IMR-90 (cell line): ENCODE results near the gene SH3RF3. TPM values are rescaled to one million over a fixed set of nuclear protein-coding genes. Genes with fewer than 3 reads are reported as not detected.

Experiments used
- ATAC-seq: fragments of 200-7000 bp; cut with Tn5 transposase; 2 replicates; pipeline ENCODE4 v1.9.1; 2020; ENCODE audit warnings: low read depth, mild to moderate bottlenecking, moderate library complexity
- BruUV-seq: library from RNA; stranded (reverse); fragments of 400-500 nt; replicated peaks from 2 replicates; lab custom pipeline; 2021; lab: Mats Ljungman, UMichigan
- CTCF ChIA-PET: fragments of 300-600 bp; formaldehyde crosslinking; extraction: SDS; loops from one replicate; lab custom pipeline; 2021; ENCODE audit warnings: antibody characterized with exemption; lab: Yijun Ruan, JAX
- POLR2A ChIA-PET: fragments of 300-600 bp; sonication (Branson Sonifier 250); formaldehyde crosslinking; loops from one replicate; lab custom pipeline; 2022; ENCODE audit warnings: antibody characterized with exemption; ENCODE audit not compliant: unreplicated experiment; lab: Charles Lee
- DNase-seq: peaks from one replicate; pipeline ENCODE4 v3.0.0; 2013
- H2AFZ ChIP-seq: replicated peaks from 2 replicates; pipeline ENCODE3; 2013; ENCODE audit warnings: low read length, mild to moderate bottlenecking; ENCODE audit not compliant: poor library complexity
- H2AK5ac ChIP-seq: 2 replicates; pipeline ENCODE4 v1.6.1; 2013; ENCODE audit warnings: low read depth, low read length, inconsistent platforms
- H2AK9ac ChIP-seq: replicated peaks from 2 replicates; pipeline ENCODE3; 2013; ENCODE audit warnings: mild to moderate bottlenecking, low read depth, low read length, moderate library complexity; ENCODE audit not compliant: poor library complexity
- H2BK120ac ChIP-seq: 2 replicates; pipeline ENCODE4 v1.6.1; 2013; ENCODE audit warnings: low read depth, low read length, inconsistent platforms
- H2BK15ac ChIP-seq: 3 replicates; pipeline ENCODE4 v1.6.1; 2013; ENCODE audit warnings: low read depth, low read length, inconsistent platforms
- H2BK20ac ChIP-seq: 2 replicates; pipeline ENCODE4 v1.6.1; 2013; ENCODE audit warnings: low read depth, mild to moderate bottlenecking, inconsistent platforms, low read length, moderate library complexity
- H2BK5ac ChIP-seq: 2 replicates; pipeline ENCODE4 v1.6.1; 2013; ENCODE audit warnings: mild to moderate bottlenecking, low read depth, low read length, inconsistent platforms; ENCODE audit not compliant: poor library complexity, severe bottlenecking
- H3K14ac ChIP-seq: replicated peaks from 2 replicates; pipeline ENCODE4 v1.6.1; 2013; ENCODE audit warnings: low read depth, low read length, inconsistent platforms
- H3K18ac ChIP-seq: 2 replicates; pipeline ENCODE4 v1.6.1; 2013; ENCODE audit warnings: low read depth, low read length, control low read depth
- H3K23ac ChIP-seq: 2 replicates; pipeline ENCODE4 v1.6.1; 2013; ENCODE audit warnings: low read depth, low read length, inconsistent platforms
- H3K27ac ChIP-seq: 2 replicates; pipeline ENCODE4 v1.5.1; 2013; ENCODE audit warnings: mild to moderate bottlenecking, control low read depth, low read length; ENCODE audit not compliant: insufficient read depth
- H3K27me3 ChIP-seq: 2 replicates; pipeline ENCODE4 v1.6.1; 2013; ENCODE audit warnings: low read length; ENCODE audit not compliant: control insufficient read depth, insufficient read depth
- H3K36me3 ChIP-seq: 2 replicates; pipeline ENCODE4 v1.6.1; 2013; ENCODE audit warnings: low read length, mixed read lengths; ENCODE audit not compliant: control insufficient read depth, insufficient read depth
- H3K4ac ChIP-seq: 2 replicates; pipeline ENCODE4 v1.6.1; 2013; ENCODE audit warnings: low read depth, low read length, inconsistent platforms
- H3K4me1 ChIP-seq: 2 replicates; pipeline ENCODE4 v1.6.1; 2013; ENCODE audit warnings: low read length, mixed read lengths; ENCODE audit not compliant: control insufficient read depth, insufficient read depth
- H3K4me2 ChIP-seq: 2 replicates; pipeline ENCODE4 v1.6.1; 2013; ENCODE audit warnings: low read depth, mild to moderate bottlenecking, control low read depth, low read length, moderate library complexity
- H3K4me3 ChIP-seq: 2 replicates; pipeline ENCODE4 v1.5.1; 2013; ENCODE audit warnings: low read depth, mild to moderate bottlenecking, control low read depth, low read length, moderate library complexity; ENCODE audit not compliant: insufficient read depth
- H3K56ac ChIP-seq: 2 replicates; pipeline ENCODE4 v1.6.1; 2013; ENCODE audit warnings: low read length, inconsistent platforms; ENCODE audit not compliant: insufficient read depth; ENCODE audit errors: extremely low read depth
- H3K79me1 ChIP-seq, 2 experiments: 2 replicates each; pipeline ENCODE4 v1.6.1; 2013; ENCODE audit warnings: low read length in 2 of 2, inconsistent platforms in 1 of 2, low read depth in 1 of 2
- H3K9ac ChIP-seq: 2 replicates; pipeline ENCODE4 v1.6.1; 2013; ENCODE audit warnings: low read depth, low read length, control low read depth
- H3K9me1 ChIP-seq: 2 replicates; pipeline ENCODE4 v1.6.1; 2013; ENCODE audit warnings: low read length, inconsistent platforms; ENCODE audit not compliant: insufficient read depth
- H3K9me3 ChIP-seq: 2 replicates; pipeline ENCODE4 v1.6.1; 2013; ENCODE audit warnings: low read length; ENCODE audit not compliant: control insufficient read depth, insufficient read depth
- H4K20me1 ChIP-seq: 2 replicates; pipeline ENCODE4 v1.6.1; 2013; ENCODE audit warnings: low read length, inconsistent platforms; ENCODE audit not compliant: insufficient read depth
- H4K5ac ChIP-seq: 2 replicates; pipeline ENCODE4 v1.6.1; 2013; ENCODE audit warnings: mild to moderate bottlenecking, low read depth, low read length, control low read depth
- H4K8ac ChIP-seq, 2 experiments: 2 replicates each; pipeline ENCODE4 v1.6.1; 2013; ENCODE audit warnings: low read depth in 2 of 2, low read length in 2 of 2, control low read depth in 1 of 2, inconsistent platforms in 1 of 2
- H4K91ac ChIP-seq: 2 replicates; pipeline ENCODE4 v1.6.1; 2013; ENCODE audit warnings: low read depth, low read length, inconsistent platforms; ENCODE audit not compliant: insufficient read depth
- BHLHE40 ChIP-seq: fragments of 150-350 bp; IDR thresholded peaks from 2 replicates; pipeline ENCODE4 v1.6.1; 2016; ENCODE audit warnings: mild to moderate bottlenecking, low read depth, low read length
- CHD1 ChIP-seq: IDR thresholded peaks from 2 replicates; pipeline ENCODE4 v1.6.1; 2012; ENCODE audit warnings: low read depth, low read length, improper control_type of control experiment
- FOS ChIP-seq: fragments of 150-350 bp; IDR thresholded peaks from 2 replicates; pipeline ENCODE4 v1.6.1; 2016; ENCODE audit warnings: low read depth, low read length
- NFE2L2 ChIP-seq: fragments of 150-350 bp; IDR thresholded peaks from 2 replicates; pipeline ENCODE4 v1.6.1; 2016; ENCODE audit warnings: low read depth, mild to moderate bottlenecking, low read length
- POLR2A ChIP-seq: IDR thresholded peaks from 2 replicates; pipeline ENCODE4 v1.6.1; 2012; ENCODE audit warnings: mild to moderate bottlenecking, low read depth, low read length
- RCOR1 ChIP-seq: IDR thresholded peaks from 2 replicates; pipeline ENCODE4 v1.6.1; 2012; ENCODE audit warnings: mild to moderate bottlenecking, low read length, improper control_type of control experiment; ENCODE audit not compliant: insufficient replicate concordance
- RFX5 ChIP-seq: IDR thresholded peaks from 2 replicates; pipeline ENCODE4 v1.8.0; 2012; ENCODE audit warnings: low read depth, mild to moderate bottlenecking, low read length, moderate library complexity
- SMC3 ChIP-seq: fragments of 150-350 bp; IDR thresholded peaks from 2 replicates; pipeline ENCODE4 v1.6.1; 2016; ENCODE audit warnings: low read depth, mild to moderate bottlenecking, antibody characterized with exemption, low read length, moderate library complexity
- WGBS, 2 experiments: methylation state at CpG; one replicate each; pipeline versions ENCODE4 v1.1.5 to v1.1.7; 2013; ENCODE audit warnings: missing lambda C conversion rate in 2 of 2; ENCODE audit not compliant: insufficient read length in 1 of 2; ENCODE audit errors: extremely low coverage in 2 of 2; 5-methylcytosine and 5-hydroxymethylcytosine counted together
- dilution Hi-C: fragments of 300-500 bp; cut with HindIII; formaldehyde crosslinking; loops from one replicate; pipeline ENCODE4 v1.14.3; 2018; ENCODE audit warnings: low sequenced_read_pairs; ENCODE audit not compliant: unreplicated experiment
- in situ Hi-C: fragments of 300-500 bp; cut with MboI; formaldehyde crosslinking; loops from 3 replicates; pipeline ENCODE4 v1.14.3; 2019; ENCODE audit warnings: low sequenced_read_pairs, inconsistent platforms, mixed read lengths
- intact Hi-C: fragments of 100-400 bp; cut with micrococcal nuclease; formaldehyde crosslinking; loops from 2 replicates; pipeline ENCODE4 v1.10.0; 2022
- polyA plus RNA-seq, 3 experiments: library from polyadenylated mRNA; depleted of rRNA; stranded (reverse); fragments of >200 nt; gene quantifications; 2 replicates each; pipeline ENCODE4 v1.2.3, GENCODE V29; 2012; ENCODE audit warnings: low replicate concordance in 1 of 3
- total RNA-seq: library from RNA; depleted of rRNA; stranded (reverse); fragments of >200 nt; gene quantifications from 2 replicates; pipeline ENCODE4 v1.2.3, GENCODE V29; 2012
- TF ChIP-seq, protein P1 (sequence below): fragments of 150-350 bp; IDR thresholded peaks from 2 replicates; pipeline ENCODE4 v1.6.1; 2017; ENCODE audit warnings: mild to moderate bottlenecking, antibody characterized with exemption, low read length, low read depth
- TF ChIP-seq, protein P2 (sequence below): conservative IDR thresholded peaks from 2 replicates; pipeline ENCODE4 v1.5.1; 2012; ENCODE audit warnings: mild to moderate bottlenecking, low read depth, low read length, improper control_type of control experiment

SH3RF3 gene
- total and polyA plus RNA-seq, 2 of the 4 experiments (the other 2 are of a cell fraction): 3.4 to 5.3 TPM

DNA sequence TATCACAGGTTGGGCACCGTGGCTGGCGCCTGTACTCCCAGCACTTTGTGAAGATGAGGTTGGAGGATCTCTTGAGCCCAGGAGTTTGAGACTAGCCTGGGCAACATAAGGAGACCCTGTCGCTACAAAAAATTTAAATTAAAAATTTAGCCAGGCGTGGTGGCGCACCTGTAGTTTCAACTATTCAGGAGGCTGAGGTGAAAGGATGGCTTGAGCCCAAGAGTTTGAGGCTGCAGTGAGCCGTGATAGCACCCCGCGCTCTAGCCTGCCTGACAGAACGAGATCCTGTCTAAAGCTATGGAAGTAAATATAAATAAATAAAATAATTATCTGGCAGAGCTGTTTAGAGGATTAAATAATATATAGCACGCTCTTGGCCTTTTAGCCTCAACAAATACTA is 1.4 kb upstream of the SH3RF3 start:
- CTCF ChIA-PET: interaction anchor here (0.7 to 1.8 kb wide), 5 partner anchors 38 to 403 kb away, joined by 3 to 4 read pairs (median 4); no protein-coding TSS in a partner anchor
- Histone ChIP-seq H2BK20ac (no peak overlapping the region), H3K23ac (no peak overlapping the region), H2AK9ac (no peak overlapping the region), H2BK5ac (no peak overlapping the region), H3K4ac (0 out of 2 replicates have a peak overlapping the region, but pooled peaks have one; percentile 13), H2BK15ac (no peak overlapping the region), H3K27me3 (peaks cover 7% of the 10 kb centered on the region), H3K4me3 (no peak overlapping the region), H3K27ac (no peak overlapping the region), H4K91ac (no peak overlapping the region), H3K56ac (no peak overlapping the region), H3K9ac (no peak overlapping the region), H3K14ac (no peak overlapping the region), H4K5ac (no peak overlapping the region), H3K18ac (no peak overlapping the region), H3K79me1 (peaks cover 0 to 48% of the 10 kb centered on the region in 2 experiments; a peak in 2 of 4 replicates), H3K9me1 (peaks cover 12% of the 10 kb centered on the region), H3K36me3 (no peaks in the 10 kb centered on the region), H2BK120ac (0 out of 2 replicates have a peak overlapping the region, but pooled peaks have one; percentile 12), H2AFZ (no peak overlapping the region), H2AK5ac (peak overlapping the region; percentile 53; the same call in 1 of the 2 replicates), H4K8ac (no peak overlapping the region), H3K4me1 (peaks cover 13% of the 10 kb centered on the region), H3K9me3 (0 out of 2 replicates have a peak, but pooled peaks cover 2% of the 10 kb centered on the region), H3K4me2 (no peak overlapping the region), H4K20me1 (peaks cover 38% of the 10 kb centered on the region)
- no peak for TF ChIP-seq CHD1
- no peak for TF ChIP-seq RCOR1
- no peak for TF ChIP-seq FOS
- TF ChIP-seq RFX5: no peak
- TF ChIP-seq, protein P1, sequence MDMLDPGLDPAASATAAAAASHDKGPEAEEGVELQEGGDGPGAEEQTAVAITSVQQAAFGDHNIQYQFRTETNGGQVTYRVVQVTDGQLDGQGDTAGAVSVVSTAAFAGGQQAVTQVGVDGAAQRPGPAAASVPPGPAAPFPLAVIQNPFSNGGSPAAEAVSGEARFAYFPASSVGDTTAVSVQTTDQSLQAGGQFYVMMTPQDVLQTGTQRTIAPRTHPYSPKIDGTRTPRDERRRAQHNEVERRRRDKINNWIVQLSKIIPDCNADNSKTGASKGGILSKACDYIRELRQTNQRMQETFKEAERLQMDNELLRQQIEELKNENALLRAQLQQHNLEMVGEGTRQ: no peak
- TF ChIP-seq BHLHE40: no peak
- no peak for TF ChIP-seq POLR2A
- TF ChIP-seq SMC3: no peak
- TF ChIP-seq NFE2L2: no peak
- TF ChIP-seq, protein P2, sequence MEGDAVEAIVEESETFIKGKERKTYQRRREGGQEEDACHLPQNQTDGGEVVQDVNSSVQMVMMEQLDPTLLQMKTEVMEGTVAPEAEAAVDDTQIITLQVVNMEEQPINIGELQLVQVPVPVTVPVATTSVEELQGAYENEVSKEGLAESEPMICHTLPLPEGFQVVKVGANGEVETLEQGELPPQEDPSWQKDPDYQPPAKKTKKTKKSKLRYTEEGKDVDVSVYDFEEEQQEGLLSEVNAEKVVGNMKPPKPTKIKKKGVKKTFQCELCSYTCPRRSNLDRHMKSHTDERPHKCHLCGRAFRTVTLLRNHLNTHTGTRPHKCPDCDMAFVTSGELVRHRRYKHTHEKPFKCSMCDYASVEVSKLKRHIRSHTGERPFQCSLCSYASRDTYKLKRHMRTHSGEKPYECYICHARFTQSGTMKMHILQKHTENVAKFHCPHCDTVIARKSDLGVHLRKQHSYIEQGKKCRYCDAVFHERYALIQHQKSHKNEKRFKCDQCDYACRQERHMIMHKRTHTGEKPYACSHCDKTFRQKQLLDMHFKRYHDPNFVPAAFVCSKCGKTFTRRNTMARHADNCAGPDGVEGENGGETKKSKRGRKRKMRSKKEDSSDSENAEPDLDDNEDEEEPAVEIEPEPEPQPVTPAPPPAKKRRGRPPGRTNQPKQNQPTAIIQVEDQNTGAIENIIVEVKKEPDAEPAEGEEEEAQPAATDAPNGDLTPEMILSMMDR: no peak
- in situ Hi-C loops: loop anchor here (5.0 to 25.0 kb wide), 2 partner anchors 210 to 380 kb away; no protein-coding TSS in a partner anchor
- POLR2A ChIA-PET: no interaction called here
- intact Hi-C loops: loop anchor here (5.0 kb wide), 2 partner anchors 135 to 250 kb away; no protein-coding TSS in a partner anchor
- 100% methylated on average over 2 of the region's 10 CpGs; no CpG with 5 or more reads in 1 of the 2 experiments for WGBS, 2 experiments
- DNase-seq: no peak
- dilution Hi-C loops: no loop called here
- ATAC-seq: no peak
- no TSS peak for BruUV-seq
